Right renal pelvis (tissue), 4 donors: ENCODE results near the gene ARHGEF6. TPM values are rescaled to one million over a fixed set of nuclear protein-coding genes. Genes with fewer than 3 reads are reported as not detected.
"Not testable (repeated sequence)": the region's sequence is repeated elsewhere in the genome, so short reads cannot be mapped to it uniquely, and the experiment has no call there.

Experiments used
- DNase-seq, 4 donors: peaks; one replicate each; pipeline ENCODE4 v3.0.0-alpha.2; 2013; ENCODE audit warnings: low read depth in 4 of 4, low spot score in 3 of 4, missing footprints in 1 of 4
- polyA plus RNA-seq, 4 donors: library from polyadenylated mRNA; unstranded; fragments of 120-200 nt; gene quantifications; one replicate each; pipeline ENCODE4 v1.2.1, GENCODE V29; 2013; ENCODE audit not compliant: insufficient read length in 4 of 4

ARHGEF6 gene
- polyA plus RNA-seq, 4 donors = 11.2 to 14.8 (median 13.3) TPM

- DNase-seq = no peak
These were observed 9.1 kb upstream of the ARHGEF6 start for GRCh38 chrX:136789856-136790255.

DNA sequence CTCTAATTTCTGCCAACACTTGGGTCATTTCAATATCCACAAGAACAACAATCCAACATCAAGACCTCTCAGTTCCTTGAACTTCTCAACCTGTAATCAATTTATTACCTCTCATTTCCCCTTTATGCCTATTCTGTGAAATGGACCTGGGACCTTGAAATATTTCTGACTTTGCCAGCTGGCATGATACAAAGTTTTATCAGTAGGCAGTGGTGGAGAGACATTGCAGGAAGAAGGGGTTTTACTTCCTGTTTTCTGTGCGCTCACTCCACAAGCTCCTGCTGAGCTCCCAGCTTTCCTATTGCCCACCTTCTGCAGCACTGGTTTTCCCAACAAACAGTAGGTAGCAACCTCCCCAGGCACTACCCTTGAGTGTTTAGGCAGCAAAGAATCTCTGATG, 3.5 kb upstream of the ARHGEF6 start:
- DNase-seq = no peak

GRCh38 chrX:136783159-136783558, 2.4 kb upstream of the ARHGEF6 start:
- DNase-seq = no peak

DNA sequence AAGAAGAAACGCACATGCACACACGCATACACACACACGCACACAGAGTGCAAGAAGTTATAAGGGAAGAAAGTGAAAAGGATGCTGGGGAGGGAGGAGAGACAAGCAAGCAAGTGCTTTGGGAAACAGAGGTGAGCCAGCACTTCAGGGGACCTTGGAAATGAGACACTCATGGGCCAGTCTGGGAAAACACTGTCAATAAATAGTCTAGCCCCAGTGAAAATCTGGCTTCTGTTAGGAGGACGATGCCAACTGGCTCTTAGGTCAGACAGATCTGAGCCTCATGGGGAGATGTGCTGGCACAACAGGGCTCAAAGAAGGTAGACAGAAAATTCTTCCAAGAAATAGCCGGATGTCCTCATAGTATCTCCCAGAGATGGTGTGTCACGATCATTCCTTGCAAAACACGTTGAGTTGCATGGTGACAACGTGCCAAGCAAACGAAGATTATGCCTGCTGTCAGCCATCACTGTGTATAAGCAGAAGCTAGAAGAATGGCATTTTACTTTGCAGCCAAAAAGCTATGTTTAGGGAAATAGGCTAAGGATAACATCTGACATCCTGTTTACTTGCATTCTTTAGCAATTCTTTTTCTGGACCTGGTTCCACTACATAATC, 557 bp upstream of the ARHGEF6 start:
- DNase-seq = no peak

DNA sequence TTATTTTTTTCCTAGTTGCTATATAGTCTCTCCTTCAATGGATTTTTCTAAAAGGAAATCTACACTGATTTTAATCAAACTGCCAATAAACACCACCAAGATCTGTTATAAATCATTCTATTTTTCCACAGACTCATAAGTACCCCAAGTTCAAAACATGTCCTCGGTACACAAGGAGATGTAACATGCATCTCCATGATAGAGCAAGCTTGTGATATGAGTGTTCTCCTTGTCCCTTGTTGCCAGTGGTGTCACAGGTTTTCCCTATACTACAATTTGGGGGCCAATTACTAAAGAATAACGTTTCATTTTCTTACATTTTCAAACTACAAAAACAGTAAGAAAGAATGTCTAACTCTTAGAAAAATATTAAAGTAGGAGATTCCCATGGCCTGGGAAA, 491 bp downstream of the ARHGEF6 start:
- no peak for DNase-seq

DNA sequence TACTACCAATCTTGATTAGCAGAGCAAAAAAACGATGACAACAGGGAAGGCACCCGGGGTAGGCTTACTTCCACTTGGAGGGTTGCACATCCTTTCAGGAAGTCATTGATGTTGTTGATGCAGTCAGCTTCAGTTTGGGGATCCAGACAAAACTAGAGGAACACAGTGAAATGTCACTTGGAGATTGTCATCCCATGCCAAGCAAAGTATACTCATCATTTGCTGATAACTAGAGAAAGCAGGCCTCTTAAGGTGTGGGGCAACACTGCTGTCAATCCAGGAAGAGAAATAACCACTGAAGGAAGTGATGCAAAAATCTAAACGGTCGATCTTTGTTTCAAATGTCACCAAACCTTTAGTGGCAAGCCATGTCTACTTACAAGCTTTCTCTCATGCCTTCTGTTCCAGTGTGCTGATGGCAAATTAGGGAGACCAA, 1.4 kb downstream of the ARHGEF6 start:
- no peak for DNase-seq

GRCh38 chrX:136778916-136779315, 1.8 kb downstream of the ARHGEF6 start:
- DNase-seq = no peak

DNA sequence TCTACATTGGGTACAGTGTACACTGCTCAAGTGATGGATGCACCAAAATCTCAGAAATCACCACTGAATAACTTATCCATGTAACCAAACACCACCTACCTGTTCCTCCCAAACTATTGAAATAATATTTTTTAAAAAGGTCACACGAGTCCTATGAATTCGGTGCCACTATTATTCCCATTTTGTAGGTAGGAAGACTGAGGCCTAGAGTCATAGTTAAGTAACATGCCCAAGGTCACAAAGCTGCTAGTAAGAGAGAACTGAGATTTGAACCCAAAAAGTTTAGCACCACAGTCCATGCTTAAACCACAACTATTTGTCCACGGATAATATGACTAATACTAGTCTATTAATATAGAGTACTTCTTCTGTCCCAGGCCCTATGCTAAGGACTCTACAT, 2.7 kb downstream of the ARHGEF6 start:
- no peak for DNase-seq

GRCh38 chrX:136773648-136774047, 7.1 kb downstream of the ARHGEF6 start:
- DNase-seq = no peak

DNA sequence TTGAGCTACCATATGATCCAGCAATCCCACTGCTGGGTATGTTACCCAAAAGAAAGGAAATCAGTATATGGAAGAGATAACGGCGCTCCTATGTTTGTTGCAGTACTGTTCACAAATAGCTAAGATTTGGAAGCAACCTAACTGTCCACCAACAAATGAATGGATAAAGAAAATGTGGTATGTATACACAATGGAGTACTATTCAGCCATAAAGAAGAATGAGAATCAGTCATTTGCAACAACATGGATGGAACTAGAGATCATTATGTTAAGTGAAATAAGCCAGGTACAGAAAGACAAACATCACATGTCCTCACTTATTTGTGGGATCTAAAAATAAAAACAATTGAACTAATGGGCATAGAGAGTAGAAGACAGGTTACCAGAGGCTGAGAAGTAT, 8.9 kb downstream of the ARHGEF6 start:
- DNase-seq = not testable (repeated sequence)

DNA sequence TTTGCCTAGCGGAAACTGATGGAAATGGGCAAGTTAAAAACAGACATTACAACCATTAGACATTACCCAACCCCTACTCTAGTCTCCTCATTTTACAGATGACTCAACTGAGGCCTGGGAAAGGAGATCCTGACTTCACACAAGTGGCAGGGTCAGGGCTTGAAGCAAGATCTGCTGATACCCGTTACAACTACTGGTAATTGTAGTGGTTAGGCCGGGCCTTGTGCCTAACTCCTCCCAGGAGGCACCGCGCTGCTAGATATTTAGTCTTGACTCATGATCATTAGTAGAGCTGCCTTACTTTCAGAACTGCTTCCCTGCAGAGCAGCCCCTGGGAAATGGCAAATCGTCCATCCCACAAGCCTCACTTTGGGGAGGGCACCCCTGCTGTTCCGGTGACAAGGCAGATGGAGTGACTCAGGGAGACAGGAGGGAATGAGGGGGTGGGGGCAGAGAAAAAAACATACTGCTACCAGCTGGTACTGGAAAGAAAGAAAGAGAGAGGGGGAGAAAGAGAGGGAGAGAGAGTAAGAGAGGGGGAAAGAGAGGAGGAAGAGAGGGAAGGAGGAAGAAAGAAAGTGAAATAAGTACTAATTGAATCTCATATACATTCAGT, 12.2 kb downstream of the ARHGEF6 start:
- DNase-seq = no peak

DNA sequence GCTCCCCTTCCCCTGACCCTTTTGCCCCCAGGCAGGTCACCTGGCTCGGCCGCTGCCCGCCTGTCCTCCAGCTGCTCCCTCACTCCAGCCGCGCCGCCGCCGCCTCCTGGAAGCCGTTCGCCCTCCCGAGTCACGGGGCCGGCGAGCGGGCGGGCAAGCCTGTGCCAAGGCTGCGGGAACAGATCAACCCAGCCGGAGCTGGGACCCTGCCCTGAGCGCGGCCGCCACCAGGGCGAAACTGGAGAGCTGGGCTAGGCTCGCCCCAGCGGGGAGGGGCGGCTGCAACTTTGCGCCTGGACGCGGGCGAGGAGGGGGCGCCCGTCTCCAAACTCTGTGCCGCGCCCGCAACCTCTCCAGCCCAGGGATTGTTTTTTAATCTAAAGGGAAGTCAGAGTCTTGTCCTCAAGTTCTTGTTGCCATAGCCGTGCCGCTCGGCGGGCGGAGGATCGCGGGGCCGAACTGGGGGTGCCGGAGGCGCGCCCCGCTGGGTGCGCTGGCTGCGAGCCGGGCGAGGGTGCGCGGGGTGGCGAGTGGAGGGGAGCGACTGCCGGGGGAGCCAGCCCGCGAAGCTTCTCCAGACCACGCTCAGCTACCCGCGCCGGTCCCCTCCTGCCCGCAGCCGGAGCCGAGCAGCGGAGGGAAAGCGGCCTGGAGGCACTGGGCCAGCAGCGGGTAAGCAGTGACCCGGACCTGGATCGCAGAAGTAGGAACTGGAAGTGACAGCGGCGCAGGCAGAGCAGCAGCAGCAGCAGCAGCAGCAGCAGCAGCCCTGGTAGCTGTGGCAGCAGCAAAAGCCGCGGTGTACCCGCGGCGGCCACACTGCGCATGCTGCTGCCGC, 13.4 kb downstream of the ARHGEF6 start:
- DNase-seq = peak in 1 of 4 donors; percentile 20

- DNase-seq = no peak
These were observed 14.0 kb downstream of the ARHGEF6 start for GRCh38 chrX:136766785-136767103.

GRCh38 chrX:136765821-136766356, 14.8 kb downstream of the ARHGEF6 start:
- no peak for DNase-seq

DNA sequence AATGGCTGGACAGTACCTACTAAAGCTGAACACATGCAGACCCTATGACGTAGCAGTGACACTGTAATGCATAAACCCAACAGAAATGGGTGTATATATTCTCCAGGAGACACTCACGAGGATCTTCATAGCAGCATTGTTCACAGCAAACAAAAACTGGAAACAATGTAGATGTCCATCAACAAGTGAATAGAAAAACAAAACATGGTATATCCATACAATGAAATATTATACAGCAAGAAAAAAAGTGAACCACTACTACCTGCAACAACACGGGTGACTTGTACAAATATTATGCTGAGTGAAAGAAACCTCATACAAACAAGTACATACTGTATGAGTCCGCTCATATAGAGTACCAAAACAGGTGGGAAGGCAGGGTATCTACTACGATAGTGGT, 16.5 kb downstream of the ARHGEF6 start:
- no peak for DNase-seq

GRCh38 chrX:136762820-136763452, 17.8 kb downstream of the ARHGEF6 start:
- no peak for DNase-seq

- no peak for DNase-seq
These were observed 19.3 kb downstream of the ARHGEF6 start for GRCh38 chrX:136761421-136761820.

DNA sequence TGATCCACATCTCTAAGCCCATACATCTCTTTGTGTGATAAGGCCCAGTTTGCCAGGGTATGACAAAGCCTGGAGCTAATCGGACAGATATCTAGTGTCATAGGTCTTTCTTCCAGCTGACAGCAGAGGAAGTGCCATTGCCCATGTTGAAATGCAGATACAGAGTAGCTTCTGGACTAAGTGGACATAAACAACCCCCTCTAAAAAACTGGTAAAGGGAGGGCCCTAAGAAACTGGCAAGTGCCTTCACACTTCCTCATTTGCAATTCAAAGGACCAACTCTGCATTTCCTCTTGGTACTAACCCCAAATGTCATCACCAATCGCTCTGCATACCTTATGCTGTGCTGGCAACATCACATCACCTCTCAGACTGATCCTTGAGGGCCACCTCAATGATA, 20.8 kb downstream of the ARHGEF6 start:
- DNase-seq = no peak

DNA sequence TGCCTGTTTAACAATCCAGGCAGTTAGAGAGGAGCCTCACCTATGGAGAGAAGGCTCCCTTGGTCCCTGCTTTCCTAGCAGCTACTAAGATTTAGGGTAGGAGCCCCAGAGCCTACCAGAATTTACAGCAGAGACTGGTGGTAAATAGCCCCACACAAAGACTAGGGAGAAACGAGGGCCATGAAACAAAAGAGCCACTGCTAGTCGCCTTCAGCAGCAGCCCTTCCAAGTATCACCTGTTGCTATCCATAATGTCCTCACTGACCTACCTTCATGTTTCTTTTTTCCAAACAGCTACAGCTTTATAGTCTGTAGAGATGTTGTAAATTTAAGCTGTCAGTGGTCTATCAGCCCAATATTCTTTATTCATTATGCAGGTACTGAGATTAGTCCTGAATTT, 25.3 kb downstream of the ARHGEF6 start:
- DNase-seq = no peak

DNA sequence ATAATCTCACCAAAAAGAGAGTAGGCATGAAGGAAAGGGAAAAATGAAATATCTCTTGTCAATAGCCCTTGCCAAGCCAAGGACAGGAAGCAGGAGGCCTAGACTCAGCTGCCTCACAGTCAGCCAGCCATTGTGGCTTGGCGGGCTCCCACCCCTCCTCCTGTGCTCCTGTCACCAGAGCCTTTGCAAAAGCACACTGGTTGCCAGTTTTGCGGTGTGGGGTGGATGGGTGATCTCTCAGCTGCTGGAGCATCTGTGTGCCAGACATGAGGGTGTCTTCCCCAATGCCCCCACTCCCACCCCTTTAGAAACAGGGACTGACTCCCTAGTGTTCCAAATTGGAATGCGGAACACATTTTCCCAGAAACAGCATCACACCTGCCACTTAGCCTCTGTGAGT, 26.1 kb downstream of the ARHGEF6 start:
- no peak for DNase-seq

DNA sequence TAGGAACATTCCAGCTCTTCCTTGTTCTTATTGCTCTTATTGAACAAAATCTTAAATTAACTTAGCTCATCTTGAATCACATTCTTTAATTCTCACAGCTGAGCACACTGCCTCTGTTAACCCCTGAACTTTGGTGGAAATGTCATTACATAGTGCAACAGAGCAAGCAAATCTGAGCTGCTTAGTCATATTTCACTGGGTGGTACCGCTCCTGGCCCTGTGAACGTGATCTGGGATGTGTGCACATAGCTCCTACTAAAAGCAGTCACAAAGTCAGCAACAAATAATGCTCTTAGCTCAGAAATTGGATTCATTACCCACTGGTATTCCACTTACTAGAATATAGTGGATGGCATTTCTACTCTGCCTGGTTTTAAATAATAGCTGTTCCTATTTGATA, 27.9 kb downstream of the ARHGEF6 start:
- no peak for DNase-seq
